CD4-positive, alpha-beta T cell treated with Interleukin-17A for 4 hours (primary cell): ENCODE data around the gene TUBA1A.
"Not testable (repeated sequence)": the region's sequence is repeated elsewhere in the genome, so short reads cannot be mapped to it uniquely, and the experiment has no call there.

Source experiments
- DNase-seq: peaks from one replicate; pipeline ENCODE4 v3.0.0-alpha.2; 2020; ENCODE audit warnings: mixed read lengths

The TUBA1A gene

DNA sequence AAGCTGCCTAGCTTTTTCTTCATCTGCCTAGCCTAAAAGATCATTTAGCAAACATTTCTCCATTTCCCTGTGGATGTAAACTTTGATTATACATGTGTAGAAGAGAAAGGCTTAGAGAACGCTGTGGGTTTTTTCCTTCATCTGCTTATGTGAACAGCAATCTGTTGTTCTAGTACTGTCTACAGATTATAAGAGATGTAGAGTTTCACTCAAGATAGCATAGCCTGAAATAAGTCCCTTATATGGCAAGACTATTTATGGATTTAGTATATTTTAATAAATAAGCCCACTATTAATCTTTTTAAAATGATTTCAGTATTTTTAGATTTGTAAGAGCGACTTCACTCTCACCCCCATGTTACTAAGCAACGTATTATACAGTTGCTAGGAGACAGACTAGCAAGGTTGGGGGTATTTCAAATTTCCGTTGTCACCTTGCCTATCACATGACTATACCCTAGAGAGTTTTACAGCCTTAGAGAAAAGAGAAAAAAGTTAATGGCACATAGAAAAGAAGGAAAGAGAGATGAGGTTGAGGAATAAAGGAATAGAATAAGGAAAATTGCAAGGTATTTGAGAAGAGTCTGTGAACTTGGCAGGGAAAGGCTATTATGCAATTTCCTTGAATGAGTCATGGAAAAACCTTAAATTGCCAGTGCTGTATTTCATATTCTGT lies 12.2 kb upstream of the TUBA1A start:
- DNase-seq = no peak

GRCh38 chr12:49198431-49199155 lies 9.7 kb upstream of the TUBA1A start:
- DNase-seq = no peak

DNA sequence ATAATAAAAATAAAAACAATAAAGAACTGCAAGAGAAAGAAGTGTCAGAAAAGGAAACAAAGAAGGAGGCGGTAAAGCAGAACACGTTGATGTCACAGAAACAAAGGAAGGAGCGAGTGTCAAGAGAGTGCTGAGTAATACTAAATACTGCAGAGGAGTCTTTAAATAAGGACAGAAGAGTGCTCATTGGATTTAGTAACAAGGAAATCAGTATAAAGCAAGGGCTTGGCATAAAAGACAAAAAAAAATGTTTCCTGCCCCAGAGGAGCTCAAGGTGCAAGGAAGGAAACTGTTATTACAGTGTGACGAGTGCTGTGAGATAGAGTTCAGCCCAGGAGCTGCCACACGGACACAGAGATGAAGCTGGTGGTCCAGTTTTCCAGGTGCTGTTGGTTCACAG lies 8.4 kb upstream of the TUBA1A start:
- no peak for DNase-seq

DNA sequence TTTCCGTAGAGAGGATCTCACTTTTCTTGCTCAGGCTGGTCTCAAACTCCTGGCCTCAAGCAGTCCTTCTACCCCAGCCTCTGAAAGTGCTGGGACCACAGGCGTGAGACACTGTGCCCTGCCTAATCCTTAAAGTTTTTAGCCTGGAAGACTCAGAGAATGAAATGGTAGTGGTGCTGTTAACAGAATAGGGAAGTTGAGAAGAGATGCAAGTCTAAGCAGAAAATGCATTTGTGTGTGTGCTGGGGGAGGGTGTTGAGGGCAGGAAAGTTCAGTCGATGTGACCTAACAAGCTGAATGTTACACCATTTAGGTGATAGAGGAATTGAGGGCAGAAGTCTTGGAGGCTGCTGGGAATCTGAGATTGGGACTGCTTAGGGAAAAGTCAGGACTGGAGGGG lies 6.9 kb upstream of the TUBA1A start:
- no peak for DNase-seq

DNA sequence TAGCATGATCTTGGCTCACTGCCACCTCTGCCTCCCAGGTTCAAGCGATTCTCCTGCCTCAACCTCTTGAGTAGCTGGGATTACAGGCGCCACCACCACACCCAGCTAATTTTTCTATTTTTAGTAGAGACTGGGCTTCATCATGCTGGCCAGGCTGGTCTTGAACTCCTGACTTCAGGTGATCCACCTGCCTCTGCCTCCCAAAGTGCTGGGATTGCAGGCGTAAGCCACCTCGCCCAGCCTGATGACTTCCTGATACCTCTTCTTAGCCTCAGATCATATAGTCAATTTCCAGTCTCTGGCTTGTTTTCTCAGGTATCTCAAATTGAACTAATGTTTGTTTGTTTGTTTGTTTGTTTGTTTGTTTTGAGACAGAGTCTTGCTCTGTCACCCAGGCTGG lies 4.9 kb upstream of the TUBA1A start:
- DNase-seq = not testable (repeated sequence)

GRCh38 chr12:49191498-49191897 lies 2.6 kb upstream of the TUBA1A start:
- not testable (repeated sequence) for DNase-seq

DNA sequence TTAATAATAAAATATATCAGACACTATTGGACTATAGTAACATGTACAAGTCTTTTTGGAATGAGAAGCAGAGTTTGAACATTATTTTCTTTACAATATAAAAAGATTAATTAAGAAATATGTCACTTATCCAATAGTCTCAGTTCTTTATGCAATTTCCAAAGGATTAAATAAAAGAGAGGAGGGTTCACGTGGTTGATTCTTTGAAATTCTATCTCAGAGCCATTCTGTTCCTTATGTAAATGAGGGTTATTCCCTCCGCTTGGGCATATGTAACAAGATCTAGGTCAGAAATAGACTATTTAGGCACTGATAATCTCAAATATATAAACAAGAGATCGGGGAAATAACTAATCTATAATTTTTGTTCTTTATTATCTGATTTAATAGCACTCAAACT lies 2.1 kb upstream of the TUBA1A start:
- no peak for DNase-seq

DNA sequence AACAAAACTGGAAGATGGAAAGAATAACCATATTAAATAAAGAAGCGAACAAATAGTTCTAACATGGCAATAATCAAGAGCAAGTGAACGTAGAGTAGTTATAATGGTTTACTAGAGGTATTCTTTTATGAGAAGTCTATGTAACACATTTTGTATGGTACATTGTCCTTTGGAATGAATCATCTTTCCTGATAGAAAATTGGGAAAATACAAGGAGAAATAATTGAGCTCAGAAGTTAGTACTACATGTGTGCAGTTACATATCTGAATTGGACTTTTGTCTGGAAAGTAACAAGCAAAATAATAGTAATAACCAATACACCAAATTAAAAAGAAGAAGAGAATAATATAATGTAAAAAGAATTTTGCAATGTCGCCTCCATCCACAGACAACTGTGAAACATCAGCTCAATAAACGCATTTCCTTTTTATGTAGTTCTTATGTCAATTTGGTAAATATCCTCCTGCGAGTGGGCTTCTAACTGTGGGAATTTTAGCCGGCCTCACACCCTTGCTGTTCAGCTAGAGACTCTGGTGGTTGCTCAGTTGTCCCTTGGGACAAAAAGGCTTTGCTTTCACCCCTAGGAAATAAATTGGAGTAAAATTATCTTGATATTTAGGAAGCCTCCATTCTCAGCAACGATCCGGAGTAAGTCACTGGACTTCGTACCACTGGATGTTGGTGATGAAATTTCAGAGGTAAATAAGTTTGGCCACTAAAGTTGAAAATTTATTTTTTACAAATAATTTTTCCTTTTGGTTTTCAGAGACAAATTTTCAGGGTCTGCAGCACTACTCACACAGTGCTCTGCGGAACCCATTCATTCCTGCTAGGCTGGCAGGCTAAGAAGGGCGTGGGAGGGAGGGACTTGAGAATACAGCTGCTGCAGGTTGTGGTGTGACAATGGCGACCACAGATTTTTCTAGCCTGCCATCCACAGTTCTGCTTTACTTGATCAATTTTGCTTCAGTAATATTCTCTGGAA lies 1.1 kb upstream of the TUBA1A start:
- DNase-seq = no peak

- peak; percentile 86 for DNase-seq
Observed at GRCh38 chr12:49188201-49188915, 522 bp downstream of the TUBA1A start.

DNA sequence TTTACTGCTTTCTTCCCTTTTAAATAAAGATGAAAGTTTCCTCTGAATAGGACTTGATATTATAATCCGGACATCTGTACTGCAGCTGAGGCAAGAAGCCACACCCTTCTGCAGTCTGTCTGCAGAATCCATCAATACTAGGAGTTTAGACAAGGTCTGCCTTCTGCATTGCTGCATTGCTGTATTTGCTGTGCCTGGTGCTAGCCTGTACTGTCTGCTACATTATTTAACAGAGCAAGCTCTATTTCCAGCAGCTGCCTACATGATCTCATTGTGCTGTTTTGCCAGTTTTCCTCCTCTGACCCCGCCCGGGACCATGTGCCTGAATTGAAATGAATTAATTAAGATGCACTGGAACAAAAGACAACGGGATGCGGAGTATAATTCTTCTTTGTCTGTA lies 1.7 kb downstream of the TUBA1A start:
- DNase-seq = no peak

GRCh38 chr12:49186307-49186706 lies 2.6 kb downstream of the TUBA1A start:
- DNase-seq = not testable (repeated sequence)

GRCh38 chr12:49184697-49185096 lies 4.2 kb downstream of the TUBA1A start:
- not testable (repeated sequence) for DNase-seq

DNA sequence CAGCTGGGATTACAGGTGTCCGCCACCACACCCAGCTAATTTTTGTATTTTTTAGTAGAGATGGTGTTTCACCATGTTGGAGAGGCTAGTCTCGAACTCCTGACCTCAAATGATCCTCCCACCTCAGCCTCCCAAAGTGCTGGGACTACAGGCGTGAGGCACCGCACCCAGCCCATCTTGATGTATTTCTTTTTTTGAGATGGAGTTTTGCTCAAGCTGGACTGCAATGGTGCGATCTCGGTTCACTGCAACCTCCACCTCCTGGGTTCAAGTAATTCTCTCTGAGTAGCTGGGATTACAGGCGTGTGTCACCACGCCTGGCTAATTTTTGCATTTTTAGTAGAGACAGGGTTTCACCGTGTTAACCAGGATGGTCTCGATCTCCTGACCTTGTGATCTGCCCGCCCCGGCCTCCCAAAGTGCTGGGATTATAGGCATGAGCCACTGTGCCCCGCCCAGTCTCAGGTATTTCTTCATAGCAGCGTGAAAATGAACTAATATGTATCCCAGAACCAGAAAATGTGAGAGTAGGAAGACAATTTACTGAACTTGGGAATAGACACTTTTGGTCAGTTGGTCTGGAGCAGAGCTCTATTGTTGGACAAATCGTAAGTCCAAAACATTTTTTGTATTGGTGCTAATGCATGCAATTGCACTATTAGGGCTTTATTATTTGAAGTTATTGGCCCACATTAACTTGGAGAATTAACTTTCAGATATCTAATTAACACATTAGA lies 5.5 kb downstream of the TUBA1A start:
- DNase-seq = not testable (repeated sequence)

DNA sequence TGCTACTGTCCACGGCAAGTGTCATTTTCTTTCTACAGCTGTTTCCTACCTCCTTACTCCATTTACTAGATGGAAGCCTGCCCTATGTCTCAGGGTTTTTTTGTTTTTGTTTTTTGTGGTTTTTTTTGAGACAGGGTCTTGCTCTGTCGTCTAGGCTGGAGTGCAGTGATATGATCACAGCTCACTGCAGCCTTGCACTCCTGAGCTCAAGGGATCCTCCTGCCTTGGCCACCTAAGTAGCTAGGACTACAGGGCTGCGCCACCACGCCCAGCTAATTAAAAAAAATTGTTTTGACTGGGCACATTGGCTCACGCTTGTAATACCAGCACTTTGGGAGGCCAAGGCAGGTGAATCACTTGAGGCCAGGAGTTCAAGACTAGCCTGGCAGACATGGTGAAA lies 14.7 kb downstream of the TUBA1A start:
- DNase-seq = no peak

- no peak for DNase-seq
Observed at GRCh38 chr12:49170924-49171323, 18.0 kb downstream of the TUBA1A start.

DNA sequence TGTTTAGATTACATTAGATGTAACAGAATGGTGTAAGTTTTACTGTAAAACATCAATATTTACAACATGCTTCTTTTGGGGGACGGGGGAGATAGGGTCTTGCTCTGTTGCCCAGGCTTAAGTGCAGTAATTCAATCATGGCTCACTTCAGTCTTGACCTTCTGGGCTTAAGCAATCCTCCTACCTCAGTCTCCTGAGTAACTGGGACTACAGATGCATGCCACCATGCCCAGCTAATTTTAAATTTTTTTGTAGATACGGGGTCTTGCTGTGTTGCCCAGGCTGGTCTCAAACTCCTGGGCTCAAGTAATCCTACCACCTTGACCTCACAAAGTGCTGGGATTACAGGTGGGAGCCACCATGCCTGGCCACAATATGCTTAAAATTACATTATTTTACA lies 23.8 kb downstream of the TUBA1A start:
- DNase-seq = no peak

DNA sequence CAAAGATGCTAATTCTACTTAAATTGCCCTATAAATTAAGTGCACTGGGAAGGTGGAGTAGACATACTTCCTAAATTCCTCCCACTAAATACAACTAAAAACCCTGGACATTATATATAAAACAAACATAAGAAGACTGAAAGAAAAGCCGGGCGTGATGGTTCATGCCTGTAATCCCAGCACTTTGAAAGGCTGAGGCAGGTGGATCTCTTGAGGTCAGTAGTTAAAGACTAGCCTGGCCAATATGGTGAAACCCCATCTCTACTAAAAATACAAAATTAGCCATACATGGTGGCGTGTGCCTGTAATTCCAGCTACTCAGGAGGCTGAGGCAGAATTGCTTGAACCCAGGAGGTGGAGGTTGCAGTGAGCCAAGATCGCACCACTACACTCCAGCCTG lies 27.0 kb downstream of the TUBA1A start:
- not testable (repeated sequence) for DNase-seq

- no peak for DNase-seq
Observed at GRCh38 chr12:49161092-49161795, 27.6 kb downstream of the TUBA1A start.

GRCh38 chr12:49160399-49160798 lies 28.5 kb downstream of the TUBA1A start:
- no peak for DNase-seq

GRCh38 chr12:49154221-49154620 lies 34.7 kb downstream of the TUBA1A start:
- no peak for DNase-seq

- DNase-seq = no peak
Observed at GRCh38 chr12:49147384-49147783, 41.5 kb downstream of the TUBA1A start.
